Activated CD8-positive, alpha-beta memory T cell treated with anti-CD3 and anti-CD28 coated beads for 24 hours (primary cell): ENCODE measurements around the gene POLG.

Experiments used
- DNase-seq: peaks from one replicate; pipeline ENCODE4 v3.0.0-alpha.2; 2020

The POLG gene

DNA sequence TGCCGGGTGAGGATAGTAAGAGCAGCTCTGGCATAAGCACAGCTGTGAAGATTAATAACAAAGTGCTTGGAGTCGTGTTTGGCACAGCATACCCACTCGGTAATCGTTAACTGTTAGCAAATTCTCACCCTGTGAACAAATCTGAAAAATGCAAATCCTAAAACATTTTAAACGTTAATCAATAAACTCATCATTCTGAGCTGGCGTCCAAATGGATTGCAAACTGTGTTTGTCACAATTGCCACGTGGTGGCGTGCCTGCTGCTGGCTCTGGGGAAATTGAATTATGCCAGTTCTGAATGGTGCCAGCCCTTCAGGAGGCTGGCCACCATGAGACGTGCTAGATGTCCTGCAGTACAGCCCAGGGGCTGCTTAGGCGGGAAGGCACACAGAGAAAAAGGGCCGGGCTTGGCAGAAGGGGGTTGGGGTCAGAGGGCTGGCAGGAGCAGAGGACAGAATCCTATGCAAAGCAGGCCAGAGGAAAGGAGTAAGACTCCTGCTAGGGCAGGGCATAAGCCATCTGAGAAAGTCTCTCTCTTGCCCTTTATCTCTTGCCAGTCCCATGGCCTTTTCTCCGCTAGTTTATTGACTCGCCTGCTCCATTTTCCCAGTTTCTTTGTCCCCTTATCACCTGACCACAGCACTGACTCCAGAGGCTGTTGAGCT is 22.1 kb upstream of the POLG start:
- no peak for DNase-seq

DNA sequence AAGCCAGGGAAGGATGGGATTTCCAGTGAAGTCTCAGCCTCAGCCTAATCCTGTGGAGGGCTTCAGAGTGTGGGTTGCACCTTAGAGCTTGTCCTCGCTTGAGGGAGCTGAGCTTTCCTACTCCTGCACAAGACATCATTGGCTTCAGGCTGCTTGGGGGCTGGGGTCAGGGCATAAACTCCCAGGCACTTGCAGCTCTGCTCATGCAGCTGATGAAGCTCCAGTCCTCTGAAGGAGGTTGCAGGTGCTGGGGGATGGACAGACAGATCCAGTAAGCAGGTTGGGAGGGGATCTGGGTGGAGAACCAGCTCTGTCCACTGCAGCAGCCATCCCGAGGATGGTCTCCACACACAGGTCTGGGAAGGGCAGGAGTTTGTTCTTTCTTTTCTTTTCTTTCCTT is 19.4 kb upstream of the POLG start:
- DNase-seq = no peak

DNA sequence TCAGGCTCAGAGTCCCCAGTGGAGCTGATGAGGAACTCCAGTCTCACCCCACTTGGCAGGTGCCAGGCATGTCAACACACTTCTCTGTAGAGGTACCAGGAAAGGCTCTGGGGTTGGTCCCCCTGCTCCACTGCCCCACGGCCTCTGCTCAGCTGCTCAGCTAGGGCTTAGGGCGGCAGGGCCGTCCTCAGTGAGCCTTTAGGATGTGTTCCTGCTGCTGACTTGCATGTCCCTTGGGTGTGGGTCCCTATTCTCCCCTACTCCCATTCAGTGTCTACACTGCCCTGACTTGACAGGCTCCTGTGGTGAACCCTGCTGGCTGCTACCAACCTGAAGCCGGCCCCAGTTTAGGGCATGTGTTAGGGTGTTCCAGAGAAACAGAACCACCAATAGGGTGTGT is 17.9 kb upstream of the POLG start:
- no peak for DNase-seq

DNA sequence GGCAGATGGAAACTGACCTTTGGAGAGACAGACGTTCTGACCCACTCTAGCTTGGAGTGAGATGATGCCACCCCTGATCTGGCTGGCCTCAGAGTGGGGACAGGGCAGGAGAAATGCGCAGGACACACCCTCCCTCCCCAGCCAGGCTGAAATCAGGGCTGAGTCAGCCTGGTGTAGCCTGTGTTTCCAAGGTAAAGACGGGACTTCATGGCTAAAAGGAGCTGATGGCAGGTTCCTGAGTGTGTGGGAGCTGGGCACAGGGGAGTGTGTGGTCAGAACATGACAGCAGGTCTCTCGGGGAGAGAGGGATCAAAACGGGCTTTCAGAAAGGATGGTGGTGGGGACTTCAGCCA is 14.6 kb upstream of the POLG start:
- DNase-seq = no peak

DNA sequence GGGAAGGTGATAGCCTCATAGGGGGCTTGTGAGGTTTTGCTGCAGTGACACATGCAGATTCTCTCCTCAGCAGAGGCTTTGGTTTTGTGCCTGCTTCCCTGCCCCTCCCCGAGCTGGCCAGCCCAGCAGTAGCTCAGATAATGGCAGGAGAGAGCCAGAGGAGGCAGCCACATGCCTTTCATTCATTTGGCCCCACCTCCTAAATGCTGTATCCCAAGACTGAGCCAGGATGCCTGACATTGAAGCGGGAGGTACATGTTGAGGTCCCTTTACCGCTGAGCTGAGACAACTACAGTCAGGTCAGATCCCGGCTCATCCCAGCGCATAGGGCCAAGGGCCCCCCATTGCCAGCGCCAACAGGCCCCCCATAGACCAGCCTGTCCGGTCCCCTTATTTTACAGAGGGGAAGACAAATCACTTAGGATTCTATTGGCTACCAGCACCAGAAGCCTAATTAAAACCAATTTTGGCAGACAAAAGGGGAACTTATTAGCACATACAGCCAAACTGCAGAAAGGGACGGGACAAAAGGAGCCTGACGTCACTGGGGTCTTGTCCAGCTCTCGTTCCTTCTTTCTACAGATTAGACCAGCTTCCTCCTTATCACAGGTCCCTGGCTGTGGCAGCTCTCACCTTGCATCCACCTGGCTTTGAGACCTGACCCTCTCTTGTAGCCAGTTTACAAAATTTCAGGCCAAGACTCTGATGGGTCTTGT is 12.1 kb upstream of the POLG start:
- no peak for DNase-seq

DNA sequence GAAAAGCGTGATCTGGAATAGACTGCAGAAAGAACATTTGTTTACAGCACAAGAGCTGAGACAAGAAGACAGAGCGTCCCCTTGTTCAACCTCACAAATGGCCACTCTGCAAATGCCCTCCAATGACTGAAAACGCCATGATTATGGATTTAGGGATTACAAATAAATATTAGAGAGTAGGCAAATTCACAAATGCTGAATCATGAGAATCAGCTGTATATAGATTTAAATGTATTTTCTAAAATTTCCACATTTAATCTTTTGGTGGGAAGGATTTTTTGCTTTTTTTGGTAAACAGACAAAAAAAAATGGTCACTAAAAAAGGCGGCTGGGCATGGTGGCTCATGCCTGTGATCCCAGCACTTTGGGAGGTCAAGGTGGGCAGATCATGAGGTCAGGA is 10.6 kb upstream of the POLG start:
- DNase-seq = no peak

DNA sequence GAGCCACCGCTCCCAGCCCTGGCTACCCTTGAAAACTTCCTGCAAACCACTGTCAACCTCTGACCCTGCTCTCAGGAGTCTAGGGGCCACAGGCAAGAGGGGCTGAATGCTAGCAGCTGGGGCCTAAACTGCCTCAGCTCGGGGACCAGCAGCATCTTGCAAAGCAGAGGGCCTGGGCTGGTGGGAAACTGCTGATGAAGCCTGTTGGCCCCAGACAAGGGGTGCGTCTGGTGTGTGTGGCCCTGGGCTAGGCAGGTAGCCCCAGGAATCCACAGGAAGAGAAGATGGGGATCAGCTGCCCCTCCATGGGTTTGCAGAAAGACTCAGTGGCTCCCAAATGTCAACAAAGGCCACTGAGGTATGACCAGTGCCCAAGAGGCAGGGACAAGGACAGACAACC is 8.2 kb upstream of the POLG start:
- no peak for DNase-seq

DNA sequence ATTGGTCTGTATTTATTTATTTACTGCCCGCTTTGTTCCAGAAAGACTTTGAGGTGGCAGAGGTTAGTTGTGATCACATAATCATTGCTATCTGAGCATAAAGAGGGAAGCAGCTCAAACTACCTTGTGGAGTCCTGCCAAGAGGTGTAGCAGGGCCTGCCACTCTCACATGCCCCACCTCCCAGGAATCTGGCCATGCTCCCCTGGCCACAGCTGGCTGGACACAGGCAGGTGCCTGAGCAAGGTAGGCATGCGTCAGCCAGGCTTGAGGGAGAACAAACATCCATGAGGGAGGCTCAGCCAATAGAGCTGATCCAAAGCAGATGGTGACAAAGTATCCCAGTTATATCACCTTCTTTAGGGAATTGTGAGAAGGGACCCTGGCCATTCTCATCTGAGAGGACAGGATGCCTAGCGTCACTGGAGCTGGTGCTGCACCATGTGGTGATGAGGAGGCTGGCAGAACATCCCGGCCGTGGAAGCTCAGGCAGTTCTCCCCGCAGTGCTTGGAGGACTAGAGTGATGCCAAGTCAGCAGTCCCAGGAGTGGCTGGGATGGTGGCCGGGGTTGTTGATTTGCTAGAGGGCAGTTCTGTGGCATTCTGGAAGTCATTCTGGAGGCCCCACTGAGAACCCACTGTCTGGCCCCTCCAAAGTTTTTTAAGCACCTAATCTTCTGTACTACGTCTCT is 6.8 kb upstream of the POLG start:
- DNase-seq = no peak

DNA sequence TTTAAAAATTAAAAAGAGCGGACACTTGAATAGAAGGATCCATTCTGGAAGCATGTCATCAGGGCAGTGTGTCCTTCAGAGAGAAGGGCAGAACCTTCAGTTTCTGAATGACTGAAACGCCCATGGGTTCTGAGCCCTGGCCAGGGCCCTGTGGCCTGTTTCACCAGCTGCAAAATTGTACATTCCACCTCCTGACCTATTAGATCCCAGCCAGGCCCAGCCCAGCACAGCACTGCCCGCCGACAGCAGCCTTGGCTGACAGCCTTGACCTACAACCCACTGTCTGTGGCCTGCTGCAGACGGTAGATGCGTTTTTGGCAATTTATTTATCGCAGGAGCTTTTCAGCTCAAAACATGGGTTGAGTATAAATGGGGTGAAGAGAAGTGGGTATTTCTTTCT is 5.9 kb upstream of the POLG start:
- DNase-seq = no peak

DNA sequence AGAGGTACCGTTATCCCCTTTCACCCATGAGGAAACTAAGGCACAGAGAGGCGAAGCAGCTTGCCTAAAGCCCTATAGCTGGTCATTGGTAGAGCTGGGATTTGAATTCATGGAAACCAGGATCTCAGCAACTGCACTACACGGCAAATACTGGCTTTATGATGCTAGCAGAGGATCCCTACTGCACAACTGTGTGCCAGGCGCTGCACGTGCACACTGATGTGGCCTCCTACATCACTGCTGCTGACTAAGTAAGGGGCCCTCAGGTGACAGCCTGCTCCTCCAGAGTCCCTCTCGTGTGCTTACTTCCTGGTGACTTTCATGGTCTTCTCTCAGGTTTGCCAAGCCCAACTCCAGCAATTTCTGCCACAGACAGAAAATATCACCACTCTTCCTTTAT is 3.4 kb upstream of the POLG start:
- DNase-seq = no peak

DNA sequence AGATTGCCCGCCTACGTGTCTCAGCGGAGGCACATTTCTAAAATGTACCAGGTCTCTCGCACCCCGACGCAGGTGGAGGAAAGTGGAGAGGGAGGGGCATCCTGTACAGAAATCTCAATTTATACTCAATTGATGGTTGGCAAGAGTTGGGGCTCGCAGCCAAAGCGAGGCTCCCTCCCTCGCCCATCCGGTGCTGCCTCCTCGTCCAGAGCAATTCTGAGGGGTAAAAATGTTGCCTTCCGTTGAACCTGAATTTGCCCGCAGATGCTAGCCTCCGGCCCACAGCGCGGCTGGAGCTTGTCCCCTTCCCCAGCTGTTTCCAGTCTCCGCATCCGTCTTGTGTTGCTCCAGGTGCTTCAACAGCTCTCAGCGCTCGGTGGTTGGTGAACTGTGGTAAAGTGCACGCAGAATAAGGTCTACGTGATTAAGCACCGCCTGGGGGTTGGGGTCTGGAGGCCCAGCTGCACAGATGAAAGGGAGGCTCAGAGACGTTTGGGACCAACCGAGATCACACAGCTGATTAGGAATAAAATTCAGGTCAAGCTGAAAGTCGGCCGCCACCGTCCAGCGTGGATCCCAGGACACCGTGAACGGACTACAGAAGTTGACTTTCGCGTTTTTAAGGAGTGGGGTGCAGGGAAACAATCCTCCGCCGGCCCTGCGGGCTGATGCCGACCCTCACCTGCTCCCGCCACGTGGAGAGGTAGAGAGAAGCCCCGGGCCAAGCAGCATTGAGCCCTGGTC is 846 bp upstream of the POLG start:
- DNase-seq = no peak

DNA sequence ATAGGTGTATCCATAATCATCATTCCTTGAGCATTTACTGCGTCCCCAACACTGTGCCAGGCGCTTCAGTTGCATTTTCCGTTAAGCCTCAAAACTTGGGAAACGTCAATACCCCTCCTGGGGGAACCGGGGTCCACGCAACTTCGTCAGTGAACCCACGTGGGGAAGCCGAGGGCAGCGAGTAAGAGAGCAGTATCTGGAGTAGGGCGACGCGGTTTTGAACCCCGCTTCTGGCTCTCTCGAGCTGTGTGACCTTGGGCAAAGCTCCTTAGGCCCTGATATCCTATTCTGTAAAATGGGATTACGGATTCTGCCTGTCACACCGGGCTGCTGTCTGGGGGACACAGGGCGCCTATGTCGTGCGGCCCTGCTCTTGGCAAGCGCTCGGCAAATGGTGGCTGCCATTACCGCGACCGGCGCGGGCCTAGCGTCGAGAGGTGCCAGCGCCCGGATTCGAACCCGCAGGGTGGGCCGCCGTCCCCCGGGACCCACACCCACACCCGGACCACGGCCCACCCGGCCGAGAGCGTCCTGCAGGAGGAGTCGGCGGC is 590 bp downstream of the POLG start:
- DNase-seq = no peak

DNA sequence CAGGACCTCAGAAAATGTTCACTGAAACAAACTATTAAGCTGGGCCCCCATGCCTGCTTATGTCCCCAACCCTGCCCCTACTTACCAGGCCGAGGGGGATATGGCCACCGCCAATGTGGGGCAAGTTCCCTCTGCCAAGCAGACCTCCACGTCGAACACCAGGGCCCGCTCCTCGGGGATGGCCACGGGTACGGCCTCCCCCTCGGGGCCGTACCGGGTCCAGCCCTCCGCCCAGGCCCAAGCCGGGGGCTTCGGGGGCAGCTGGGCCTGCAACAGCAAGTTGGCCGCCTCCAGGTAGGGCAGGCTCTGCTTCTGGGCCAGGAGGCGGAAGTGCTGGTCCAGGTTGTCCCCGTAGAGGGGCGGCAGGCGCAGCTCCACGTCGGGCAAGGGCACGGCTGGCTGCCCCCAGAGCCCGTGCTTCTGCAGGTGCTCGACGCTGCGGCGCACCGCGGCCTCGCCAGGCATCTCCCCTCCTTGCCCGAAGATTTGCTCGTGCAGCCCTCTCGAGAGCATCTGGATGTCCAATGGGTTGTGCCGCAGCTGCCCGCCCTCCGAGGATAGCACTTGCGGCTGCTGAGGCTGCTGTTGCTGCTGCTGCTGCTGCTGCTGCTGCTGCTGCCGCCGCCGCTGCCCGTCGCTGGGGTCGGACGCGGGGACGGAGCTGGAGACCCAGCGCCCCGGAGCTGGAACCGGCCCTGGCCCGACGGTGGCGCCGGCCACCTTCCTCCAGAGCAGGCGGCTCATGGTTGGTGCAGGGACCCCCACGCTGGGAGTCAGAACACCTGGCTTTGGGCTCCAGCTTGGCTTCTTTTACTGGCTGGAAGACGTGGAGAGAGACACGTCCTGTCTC is 1.4 kb downstream of the POLG start:
- no peak for DNase-seq

DNA sequence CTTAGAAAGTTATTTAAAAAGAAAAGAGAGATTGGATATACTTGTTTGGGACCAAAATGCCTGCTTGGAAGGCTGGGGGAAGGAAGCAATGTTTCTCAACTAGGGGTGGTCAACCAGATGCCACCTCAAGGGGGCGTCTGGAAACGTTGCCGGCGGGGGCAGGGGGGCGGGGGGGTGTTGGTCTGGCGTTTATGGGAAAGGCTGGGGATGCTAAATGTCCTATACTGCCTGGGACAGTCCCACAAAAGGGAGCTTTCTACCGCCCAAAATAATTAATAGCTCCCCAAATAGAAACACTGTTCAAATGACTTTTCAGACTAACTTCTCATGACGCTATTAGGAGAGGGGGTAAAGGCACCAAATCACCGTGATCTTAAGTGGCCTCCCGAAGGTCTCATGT is 2.2 kb downstream of the POLG start:
- no peak for DNase-seq

DNA sequence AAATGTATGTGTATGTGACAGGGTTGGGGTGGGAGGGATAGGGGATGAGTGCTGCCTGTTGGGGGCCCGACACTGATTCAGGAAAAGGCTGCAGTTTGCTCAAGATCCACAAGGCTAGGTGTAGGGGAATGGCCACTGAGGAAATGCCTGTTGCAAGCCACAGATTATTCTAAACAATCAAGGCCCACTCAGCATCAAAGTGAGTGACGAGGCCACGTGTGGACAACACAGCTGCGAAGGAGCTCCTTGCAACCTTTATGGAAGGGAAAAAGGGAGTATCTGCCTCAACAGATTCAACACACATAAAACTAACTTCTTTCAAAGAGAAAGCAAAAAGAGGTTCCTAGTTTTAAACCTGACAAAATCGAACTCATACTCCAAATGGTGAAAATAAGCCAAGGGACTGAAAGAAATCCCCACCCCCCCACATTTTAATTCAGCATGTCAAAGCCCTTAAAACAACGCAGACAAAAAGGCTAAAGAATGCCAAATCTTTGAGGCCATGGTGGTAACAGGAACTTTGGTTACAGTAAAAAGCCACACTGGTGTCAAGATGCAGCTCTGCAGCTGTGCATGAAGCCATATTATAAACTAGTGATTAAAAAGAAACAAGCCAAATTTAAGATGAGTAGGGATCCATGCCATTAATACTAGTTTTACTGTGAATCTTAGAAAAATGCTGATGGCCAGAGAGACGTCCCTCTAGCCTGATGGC is 3.6 kb downstream of the POLG start:
- no peak for DNase-seq

DNA sequence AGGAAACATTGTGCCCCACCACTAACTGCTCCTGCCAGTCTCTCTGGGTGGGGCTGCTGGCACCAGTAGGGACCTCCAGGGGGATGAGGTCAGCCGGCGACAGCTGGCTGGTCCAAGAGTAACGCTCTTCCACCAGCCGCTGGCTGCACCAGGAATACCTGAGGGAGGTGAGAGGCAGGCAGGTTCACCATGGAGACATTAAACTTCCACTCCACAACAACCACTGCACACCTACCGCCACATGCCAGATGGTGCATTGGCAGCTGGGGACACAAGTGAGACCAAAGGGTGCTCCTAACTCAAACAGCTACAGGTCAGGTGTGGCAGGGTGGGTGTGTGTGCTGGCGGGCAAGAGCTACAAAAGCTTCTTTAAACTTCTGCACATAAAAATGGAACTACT is 4.5 kb downstream of the POLG start:
- no peak for DNase-seq

DNA sequence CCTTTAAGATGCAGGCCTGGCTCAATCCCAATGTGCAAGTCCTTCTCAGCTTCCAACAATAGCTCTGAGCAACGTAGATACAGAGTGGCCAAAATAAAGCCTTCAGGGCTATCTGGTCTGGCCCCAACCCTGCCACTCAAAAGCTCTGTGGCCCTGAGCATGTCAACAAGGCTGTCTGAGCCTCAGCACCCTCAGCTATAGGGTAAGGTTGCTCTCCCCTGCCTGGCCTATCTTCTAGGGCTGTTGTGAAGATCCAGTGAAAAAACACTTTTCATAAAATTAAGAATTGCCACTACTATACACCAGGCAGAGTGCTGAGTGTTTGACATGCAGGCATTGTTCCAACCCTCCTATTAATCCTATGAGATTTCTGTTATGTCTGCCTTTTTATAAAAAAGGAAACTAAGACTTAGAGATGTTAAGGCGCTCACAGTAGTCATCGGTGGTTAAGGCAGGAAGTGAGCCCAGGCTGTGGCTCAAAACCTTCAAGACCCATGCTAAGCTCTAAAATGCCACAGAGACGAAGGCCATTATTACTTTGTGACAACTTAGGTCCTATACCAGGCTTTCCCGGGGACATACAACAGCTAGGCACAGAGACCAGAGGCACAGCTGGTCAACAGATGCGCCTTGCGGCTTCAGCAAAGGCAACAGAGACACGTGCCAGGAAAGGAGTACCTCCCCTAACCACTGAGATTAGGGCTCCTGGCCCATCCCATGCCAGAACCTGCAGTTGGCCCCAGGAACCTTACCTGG is 5.1 kb downstream of the POLG start:
- no peak for DNase-seq

DNA sequence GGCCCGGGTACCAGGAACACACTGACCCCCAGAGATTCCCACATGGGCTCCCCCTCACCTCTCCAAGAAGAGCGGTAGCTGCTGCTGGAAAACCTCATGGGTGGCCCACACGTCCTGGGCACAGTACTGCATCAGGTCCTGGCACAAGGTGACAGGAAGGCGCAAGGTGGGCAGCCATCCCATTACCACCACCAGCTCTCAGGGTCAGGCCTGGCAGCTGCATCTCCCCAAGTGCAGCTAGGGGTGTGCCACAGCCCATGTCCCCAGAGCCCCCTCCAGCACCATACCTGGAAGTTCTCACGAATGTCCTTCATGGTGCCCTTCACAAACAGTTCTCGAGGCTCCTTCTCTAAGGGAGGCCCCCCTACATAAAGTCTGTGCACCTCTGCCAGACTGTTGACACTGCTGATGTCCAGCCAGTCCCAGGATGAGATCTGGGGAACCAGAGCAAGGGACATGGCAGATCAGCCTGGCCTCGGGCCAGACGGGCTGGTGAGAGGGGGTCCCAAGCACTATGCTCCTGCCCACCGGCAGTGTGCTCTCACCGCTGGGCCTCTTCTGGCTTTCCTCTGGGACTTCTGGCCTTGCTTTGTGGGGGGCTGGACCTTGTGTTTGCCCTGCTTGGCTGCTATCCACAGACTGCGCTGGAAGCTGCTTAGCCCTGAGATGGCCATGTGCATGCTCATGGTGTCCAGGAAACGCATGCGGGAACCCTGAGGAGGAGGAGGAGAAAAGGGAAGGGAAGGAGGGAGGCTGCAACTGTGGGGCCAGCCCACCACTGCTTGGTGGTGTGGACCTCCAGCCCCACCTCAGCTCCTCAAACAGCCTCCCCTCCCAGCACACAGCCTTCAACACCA is 6.0 kb downstream of the POLG start:
- DNase-seq = peak; percentile 47

DNA sequence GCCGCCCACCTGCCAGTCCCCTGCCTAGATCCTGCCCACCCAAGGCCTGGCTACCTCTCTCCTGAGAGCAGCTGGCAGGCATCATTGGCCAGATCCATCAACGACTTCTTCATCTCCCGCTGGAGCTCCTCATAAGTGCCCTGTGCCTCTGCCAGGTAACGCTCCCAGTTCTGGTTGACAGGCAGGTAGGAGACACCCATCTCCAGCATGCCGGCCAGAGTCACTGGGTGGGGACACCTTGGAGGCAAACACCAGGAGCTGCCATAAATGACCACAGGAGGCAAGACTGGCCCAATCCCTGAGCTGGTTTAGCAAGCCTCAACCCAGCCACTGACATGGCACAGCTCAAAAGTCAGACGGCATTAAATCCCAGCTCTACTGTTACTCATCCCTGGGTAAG is 7.5 kb downstream of the POLG start:
- no peak for DNase-seq

DNA sequence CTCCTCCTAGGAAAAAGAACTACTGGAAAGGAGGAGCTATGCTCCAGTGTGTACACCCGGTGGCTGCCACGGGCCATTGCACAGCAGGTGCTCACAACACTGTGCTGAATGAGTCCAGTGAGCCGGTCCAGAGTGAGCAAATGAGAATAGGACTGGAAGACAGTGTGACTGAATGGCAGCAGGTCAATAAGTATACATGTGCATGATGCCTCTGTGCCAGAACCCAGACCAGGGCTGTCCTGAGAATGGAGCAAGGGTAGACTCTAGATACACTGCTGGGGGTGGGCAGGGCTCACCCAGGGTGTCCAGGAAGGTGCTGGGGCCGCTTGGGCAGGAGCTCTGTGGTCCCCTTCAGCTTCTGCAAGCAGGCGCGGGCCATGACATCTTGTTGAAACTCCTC is 8.3 kb downstream of the POLG start:
- DNase-seq = no peak
